ENCODE results near the gene ARHGAP5.

The ARHGAP5 gene

DNA sequence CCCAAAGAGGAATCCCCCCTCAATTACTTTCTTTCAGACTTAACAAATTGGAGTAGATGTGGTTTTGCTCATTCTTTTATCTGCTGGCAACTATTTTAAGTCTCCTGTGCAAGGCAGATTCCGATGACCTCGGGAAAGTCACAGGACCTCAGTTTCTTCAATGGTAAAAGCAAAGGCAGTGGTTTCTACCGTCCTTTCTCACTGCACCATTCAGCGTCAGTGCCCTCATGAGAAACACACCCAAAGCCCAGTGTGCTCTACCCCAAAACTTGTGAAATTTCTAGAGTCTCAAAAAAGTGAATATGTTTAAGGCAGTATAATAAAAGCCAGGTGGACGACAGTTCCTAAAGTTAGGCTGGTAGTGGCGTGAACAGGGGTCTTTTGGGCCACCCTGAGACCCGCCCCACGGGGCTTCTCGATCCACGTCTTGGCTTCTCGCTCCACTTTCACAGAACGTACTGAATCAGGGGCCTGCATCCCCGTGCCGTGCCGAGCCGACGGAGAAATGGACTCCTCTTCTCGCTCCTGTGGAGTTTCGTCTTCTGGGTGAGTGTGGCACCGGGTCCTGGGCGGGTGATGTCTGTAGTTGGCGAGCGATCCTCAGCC is 1.3 kb upstream of the ARHGAP5 start:
- DNase-seq: peak; percentile 83

DNA sequence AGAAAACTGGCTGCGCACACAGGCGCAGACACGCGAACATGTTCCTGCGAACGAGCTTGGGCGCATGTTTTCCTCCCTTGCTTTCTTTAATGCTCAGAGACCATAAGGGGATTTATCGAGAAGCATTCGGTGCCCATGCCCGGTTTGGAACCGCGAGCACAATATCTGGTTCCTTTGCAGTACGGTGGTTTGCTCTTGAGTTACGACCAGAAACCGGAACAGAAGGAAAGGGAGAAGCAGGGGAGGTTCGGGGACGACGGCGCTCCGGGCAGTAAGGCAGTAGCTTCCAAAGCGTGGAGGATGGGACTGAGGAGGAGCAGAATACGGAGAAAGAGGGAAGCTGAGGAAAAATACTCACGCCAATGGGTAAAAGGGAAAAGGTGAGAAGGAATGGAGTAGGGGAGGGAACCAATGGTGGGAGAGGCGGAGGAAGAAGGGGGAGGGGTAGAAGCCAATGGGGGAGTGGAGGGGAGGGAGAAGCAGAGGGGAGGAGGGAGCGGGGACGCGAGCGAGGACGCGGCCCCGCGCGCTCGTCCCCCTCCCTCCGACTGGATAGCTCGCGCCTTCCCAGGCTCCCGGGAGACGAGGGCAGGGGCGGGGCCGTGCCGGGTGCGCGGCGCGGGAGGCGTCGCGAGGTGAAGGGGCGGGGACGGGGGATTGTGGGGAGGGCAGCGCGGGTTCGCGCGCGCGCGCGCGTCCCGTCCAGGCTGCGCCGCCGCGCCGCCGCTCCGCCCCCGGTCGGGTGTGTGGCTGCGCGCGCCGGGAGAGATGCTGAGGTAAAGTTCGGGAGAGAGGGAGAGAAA is 625 bp upstream of the ARHGAP5 start:
- DNase-seq: no peak

DNA sequence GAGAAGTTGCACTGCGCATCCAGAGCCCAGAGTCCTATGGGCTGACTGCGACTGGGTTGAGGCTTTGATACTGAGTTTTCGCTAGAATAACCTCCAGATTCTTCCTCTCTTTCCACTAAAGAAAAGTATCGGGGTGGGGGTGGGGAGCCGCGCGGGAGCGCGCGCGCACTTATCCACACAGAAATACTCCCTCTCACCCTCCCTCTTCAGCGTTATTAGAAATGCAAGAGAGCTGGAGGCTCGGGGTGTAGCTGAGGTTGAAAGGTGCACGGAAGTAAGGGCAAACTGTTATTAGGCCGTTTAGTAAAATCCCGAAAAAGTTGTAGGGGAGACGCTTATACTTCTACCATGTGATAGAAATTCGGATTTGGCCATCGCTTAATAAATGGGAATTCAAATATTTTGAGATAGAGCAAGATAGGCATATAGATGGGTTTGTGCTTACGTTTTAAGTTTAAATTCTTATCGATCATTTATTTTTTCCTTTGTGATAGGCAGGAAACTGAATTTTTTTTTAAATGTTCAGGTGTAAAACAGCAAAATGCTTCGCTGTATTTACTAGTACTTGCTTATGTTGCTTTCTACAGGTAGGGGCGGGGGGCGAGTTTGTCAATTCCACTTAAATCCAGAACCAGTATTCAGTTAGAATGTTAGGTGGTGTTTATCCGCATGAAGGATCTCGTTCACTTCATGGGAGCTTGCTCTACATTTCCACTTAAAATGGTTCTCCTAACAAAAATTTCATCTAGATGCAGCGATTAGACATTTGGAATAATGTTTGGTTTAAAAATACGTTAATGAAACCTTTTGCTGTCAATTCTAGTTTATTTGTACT is 1.1 kb downstream of the ARHGAP5 start:
- peak; percentile 69 for DNase-seq

DNA sequence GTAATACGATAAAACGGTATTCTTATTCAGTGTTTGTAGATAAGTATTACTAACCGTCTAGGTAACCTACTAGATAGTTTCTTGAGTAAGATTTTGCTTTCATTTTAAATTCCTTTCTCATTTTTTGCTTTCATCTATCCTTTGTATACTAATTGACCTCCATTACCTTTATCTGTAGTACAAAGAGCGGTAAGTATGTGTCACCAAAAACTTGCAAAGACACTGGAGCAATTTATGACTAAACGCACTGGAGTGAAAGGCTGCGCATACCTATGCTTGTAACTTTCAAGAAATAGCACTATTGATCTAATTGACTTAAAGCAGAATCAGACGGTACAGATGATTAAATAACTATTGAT is 1.7 kb downstream of the ARHGAP5 start:
- DNase-seq: peak; percentile 63

DNA sequence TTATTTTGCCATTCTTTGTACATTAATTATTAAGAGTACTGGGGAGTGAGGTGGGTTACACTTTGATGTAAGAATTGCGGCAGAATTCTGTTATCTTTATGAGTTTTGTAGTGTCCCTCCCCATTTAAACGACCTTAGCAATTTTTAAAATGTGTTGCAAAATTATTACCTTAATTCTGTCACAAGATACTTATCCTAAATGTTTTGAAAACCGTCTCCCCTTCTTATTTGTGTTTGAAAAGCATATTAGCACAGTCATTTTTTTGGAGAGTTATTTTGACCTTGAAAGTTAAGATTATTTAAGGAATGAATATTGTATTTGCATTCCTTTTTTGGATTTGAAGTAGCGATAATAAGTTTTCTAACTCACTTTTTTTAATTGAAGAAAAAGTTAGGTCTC is 2.2 kb downstream of the ARHGAP5 start:
- DNase-seq: no peak

DNA sequence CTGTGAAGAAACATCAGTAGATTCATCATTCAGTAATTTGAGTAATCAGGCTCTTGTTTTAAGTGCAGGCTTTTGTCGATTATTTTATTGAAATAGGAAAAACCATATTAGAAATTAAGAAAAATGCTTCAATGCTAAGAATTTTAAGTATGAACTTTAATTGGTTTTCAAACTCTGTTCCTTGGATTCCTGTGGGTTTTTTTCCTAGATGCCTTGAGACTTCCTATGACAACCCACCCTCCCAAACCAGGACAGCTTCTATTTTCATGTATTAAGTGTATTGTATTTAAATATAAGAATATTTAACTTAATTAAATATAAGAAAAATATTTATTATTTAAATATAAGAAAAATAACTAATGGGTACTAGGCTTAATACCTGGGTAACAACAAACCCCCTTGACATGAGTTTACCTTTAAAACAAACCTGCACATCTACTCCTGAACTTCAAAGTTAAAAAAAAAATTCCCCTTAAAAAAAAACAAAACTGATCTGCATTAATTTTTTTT is 3.0 kb downstream of the ARHGAP5 start:
- no peak for DNase-seq

DNA sequence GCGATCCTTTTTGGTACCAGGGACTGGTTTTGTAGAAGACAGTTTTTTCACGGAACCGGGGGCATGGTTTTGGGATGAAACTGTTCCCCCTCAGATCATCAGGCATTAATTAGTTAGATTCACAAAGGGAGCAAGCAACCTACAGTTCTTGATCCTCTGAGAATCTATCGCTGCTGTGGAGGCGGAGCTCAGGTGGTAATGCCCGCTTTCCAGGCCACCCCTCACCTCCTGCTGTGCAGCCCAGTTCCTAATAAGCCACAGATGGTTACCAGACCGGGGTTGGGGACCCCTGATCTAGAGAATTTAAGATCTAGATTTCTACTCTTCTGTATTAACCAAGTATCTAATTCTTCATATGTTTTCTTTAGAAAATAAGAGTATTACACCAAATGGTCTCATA is 4.8 kb downstream of the ARHGAP5 start:
- DNase-seq: no peak

DNA sequence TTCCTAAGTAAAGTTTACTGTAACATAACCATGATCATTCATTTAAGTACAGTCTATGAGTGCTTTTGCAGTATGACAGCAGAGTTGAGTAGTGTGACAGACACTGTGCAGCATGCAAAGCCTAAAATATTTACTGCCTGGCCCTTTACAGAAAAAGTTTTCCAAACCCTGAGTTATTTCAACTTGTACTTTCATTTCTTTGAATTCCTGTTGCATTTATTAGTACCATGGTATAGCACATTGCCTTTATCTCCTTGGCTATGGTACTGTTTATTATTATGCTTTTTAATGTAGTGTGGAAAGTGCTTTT is 6.2 kb downstream of the ARHGAP5 start:
- no peak for DNase-seq

DNA sequence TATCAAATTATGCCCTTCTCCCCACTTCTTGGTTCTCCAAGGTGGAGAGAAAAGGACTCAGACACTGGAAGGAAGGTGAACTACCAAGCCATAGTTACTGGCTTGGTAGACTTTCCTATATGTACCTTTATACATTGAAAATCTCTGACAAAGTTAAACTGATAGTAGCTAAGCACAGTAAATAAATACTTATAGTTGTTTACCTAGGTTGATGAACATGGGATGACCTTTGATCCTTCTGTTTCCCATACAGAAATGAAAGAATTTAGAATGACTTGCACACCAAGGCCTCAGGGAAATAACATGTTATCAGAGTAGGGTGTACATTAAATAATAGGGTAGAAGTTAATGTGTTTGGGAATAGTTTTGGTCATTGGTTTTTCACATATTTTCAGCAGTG is 6.7 kb downstream of the ARHGAP5 start:
- no peak for DNase-seq

DNA sequence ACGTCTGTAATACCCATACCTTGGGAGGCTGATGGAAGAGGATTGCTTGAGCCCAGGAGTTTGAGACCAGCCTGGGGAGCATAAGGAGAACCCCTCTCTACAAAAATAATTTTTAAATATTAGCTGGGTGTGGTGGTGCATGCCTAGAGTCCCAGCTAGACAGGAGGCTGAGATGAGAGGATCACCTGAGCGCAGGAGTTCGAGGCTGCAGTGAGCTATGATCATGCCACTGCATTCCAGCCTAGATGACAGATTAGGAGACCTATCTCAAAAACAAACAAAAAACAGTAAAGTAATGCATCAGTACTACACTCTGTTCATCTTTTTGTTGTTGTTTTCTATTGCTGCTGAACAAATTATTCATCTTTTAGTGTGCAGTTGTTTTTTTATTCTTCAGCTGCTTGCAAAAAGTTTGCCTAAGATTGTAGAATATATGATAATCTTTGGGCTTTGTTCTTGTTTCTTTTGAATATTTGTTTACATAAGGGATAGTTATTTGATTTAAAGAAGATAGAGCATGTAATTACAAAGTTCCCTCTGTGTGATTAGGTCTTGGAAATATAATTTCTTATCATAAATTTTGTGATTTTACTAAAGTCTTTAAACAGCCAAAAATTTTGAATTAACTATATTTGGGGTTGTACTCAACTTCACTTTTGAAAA is 8.2 kb downstream of the ARHGAP5 start:
- DNase-seq: no peak

DNA sequence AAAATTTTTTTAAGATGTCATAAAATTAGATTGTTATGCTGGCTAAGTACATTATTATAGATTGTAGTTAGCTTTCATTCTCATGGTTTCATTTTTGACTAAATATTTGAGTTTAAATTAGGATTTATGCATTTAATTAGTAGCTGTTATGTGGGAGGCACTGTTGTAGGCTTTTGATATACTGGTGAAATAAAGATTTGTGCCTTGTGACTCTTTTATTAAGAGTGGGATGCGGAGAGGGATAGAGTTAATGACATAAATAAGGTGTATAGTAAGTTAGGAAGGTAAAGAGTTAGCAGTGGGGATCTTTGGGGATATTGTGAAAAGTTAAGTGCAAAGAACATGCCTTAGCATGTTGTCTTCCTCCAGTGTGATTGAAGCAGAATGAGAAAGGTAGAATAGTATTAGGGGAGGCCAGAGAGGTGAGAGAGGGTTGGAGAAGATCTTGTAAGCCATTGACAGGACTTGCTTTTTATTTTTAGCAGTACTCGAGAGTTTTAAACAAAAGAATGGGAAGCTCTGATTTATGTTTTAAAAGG is 8.8 kb downstream of the ARHGAP5 start:
- no peak for DNase-seq

DNA sequence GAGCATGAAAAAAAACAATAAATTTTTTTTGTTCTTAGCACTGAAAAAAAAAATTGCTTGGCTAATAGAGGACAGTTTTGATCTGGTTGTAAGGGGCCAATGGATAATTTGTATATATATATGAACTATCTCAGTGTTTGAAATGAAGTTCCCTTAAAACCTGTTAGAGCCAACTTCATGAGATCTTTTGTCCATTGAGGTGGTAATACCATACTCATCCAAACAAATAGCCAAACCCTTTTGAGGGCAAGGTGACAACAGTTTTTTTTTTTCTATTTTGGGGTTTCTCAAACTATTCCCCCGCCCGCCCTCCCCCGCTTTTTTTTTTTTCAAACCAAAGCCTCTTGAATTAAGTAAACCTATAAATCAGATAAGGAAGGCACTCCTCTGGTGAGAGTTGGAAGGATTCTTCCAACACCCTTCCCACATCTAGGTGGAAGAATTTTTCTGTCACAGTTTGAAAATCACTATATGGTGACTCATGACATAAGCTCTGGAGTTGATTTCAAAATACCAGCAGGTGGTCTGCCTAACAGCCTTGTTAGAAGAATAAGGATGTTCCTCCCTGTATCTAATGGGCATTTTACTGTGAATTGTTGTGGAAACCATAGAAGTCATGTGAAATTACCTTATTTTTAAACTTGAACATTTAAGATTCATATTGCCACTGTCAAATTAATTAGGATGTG is 10.2 kb downstream of the ARHGAP5 start:
- DNase-seq: no peak

DNA sequence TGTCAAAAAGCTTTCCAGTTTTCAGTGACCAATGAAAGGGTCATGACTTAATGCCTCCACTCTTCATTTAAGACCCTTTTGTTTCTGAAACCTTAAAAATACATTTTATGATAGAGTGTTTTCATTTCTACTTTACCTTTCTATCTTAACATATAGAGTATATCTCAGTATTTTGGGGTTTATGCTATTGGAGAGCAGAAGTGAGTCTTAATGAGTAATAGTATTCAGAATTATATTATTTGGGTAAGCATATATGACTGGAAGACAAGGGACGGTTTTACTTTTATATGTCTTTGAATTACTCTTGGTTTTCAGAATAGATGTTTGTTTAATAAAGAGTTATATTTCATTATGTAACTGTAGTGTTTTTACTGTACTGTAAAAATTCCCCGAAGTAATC is 10.8 kb downstream of the ARHGAP5 start:
- DNase-seq: no peak

DNA sequence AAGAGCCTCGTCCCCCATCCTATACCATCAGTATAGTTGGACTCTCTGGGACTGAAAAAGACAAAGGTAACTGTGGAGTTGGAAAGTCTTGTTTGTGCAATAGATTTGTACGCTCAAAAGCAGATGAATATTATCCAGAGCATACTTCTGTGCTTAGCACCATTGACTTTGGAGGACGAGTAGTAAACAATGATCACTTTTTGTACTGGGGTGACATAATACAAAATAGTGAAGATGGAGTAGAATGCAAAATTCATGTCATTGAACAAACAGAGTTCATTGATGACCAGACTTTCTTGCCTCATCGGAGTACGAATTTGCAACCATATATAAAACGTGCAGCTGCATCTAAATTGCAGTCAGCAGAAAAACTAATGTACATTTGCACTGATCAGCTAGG is 13.6 kb downstream of the ARHGAP5 start:
- DNase-seq: no peak

DNA sequence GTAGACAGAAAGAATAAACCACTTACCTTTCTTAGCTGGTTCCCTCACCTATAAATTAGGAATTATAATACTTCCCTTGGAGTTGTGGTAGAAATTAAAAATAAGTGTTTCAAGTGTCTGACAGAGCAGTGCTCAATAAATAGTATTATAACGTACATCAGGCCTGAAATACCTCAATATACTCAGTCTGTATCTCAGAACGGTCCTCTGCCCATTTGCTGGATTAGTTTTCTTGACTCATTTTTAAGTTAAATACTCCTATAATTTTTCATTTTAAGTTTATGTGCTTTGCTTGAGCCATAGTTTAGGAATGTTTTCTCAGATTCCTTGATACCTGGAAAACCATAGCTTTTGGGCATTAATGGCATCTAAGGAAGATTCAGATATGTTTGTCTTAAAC is 22.4 kb downstream of the ARHGAP5 start:
- no peak for DNase-seq

DNA sequence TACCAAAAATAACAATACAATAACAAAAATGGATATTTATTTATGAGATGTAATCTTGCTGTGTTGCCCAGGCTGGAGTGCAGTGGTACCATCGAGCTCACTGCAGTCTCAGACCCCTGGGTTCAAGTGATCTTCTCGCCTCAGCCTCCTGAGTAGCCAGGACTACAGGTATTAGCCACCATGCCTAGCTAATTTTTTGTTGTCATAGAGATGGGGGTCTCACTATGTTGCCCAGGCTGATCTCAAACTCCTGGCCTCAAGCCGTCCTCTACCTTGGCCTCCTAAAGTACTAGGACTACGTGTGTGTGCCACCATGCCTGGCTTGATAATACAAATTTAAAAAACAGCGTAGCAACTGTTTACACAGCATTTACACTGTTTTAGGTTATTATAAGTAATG is 23.1 kb downstream of the ARHGAP5 start:
- DNase-seq: no peak

DNA sequence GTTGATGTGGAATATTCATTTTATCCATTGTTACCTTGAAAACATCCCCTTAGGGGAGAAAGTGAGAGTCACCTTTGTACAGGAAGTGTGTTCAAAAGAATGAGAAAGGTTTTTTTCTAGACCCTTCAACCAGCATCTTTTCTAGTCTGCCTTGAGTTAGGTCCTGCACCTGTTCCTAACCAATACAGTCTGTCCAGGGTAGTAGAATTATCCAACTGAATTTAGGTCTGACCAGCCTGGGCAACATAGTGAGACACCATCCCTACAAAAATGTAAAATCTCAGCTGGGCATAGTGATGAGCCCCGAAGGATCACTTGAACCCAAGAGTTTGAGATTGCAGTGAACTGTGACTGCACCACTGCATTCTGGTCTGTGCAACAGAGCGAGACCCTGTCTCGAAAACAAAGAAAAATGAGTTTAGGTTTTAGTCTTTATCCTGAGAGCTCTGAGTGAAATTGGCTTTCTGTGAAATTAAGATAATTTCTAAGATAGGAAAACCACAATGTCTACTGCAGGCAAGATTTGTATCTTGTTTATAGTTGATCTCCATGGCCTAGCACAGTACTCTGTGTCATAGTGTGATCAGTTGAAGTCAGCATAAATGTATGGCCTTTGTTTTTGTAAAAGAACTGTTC is 25.2 kb downstream of the ARHGAP5 start:
- DNase-seq: peak; percentile 61

DNA sequence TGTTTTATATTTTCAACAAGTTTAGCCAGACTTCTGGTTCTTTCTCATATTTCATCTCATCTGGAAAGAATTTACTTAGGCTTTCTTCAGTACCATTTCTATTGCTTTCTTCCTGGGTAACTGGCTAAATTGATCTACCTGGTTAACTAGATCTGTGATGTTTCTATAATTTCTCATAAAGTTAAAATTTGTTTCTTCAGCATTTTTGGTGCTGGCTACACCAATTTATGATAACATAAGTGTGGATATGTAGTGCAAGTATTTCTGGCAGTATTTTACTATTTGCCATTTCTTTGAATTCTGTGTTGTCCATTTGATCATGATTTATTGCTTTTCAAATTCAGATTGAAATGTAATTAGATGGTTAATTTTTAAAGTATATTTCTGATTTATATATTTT is 25.9 kb downstream of the ARHGAP5 start:
- DNase-seq: no peak

DNA sequence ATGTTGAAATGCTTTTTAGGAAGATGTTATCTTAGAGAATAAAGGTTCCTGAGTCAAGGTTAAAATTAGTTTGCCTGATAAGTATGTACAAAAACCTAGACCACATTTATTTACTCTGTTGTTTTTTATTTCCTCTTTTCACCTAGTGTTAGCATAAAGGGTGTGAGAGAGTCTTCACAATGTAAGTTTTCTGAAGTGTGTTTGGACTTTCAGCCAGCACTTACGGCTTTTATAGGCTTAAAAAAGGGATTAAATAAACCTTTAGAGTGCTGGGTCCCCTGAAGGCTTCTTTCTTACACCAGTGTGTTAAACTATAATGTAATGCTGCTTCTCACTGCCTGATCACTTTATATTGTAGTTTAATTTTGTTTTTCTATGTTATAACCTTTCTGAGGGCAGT is 27.2 kb downstream of the ARHGAP5 start:
- DNase-seq: no peak

DNA sequence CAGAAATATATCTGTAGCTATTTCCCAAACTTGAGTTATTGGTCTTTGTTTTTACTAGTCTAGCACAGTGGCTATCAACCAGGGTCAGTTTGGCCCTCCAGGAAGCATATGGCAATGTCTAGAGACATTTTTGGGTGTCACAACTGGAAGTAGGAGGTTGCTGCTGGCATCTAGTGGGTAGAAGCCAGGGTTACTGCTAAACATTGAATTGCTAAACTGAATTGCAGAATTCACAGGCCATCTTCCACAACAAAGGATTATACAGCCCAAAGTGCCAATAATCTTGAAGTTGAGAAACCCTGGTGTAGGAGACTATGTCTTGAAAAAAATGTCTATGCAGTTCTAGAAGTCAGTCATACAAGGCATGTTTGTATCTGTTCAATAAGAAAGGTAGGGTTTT is 27.7 kb downstream of the ARHGAP5 start:
- DNase-seq: no peak

DNA sequence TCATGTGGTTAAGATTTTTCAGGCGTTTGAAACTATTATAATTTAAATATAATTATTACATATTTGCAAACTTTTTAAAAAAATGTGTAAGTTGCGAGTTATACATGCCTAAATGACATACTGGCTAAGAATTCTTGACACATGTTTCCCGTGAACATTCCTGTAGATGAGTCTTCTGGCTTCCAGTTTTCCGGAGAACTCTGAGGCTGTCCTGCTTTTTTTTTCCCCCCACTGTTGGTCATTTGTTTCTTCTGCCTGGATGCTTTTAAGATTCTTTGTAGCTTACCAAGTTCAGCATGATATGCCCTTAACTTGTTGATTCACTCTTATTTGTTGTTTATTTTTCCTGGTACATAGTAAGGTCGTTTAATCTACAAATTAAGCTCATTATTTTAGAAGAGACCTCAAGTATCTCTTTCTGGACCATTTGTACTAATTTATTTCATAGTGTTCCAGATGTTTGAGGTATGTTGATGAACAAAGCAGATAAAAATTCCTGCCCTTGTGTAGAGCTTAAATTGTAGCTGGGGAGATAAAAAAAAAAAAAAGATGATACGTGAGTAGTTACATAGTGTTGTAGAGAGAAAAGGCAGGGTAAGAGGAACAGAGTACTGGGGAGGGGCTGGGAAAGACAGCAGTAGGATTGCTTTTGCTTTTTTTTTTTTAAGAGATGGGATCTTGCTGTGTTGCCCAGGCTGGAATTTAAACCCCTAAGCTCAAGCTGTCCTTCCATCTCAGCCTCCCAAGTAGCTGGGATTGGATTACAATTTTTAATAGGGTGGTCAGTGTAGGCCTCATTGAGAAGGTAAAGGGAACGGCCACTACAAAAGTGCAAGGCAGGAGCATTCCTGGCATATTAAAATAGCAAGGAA is 32.8 kb downstream of the ARHGAP5 start:
- DNase-seq: no peak

All from activated effector memory CD4-positive, alpha-beta T cell treated with anti-CD3 and anti-CD28 coated beads, Interleukin-2, amount 50 U/mL, for 16 hours (primary cell).